GM18517 (cell line): ENCODE results near the gene DDIT4.
"Not testable (repeated sequence)": the region's sequence is repeated elsewhere in the genome, so short reads cannot be mapped to it uniquely, and the experiment has no call there.

ENCODE experiments used
- ATAC-seq: cut with Tn5 transposase; IDR thresholded peaks from one replicate; pipeline ENCODE4 v1.9.1; 2021; ENCODE audit warnings: mild to moderate bottlenecking, moderate library complexity; ENCODE audit not compliant: unreplicated experiment

The DDIT4 gene

GRCh38 chr10:72285972-72286521, 12.3 kb downstream of the DDIT4 start:
- ATAC-seq = no peak

GRCh38 chr10:72291019-72291532, 17.4 kb downstream of the DDIT4 start:
- ATAC-seq = no peak

GRCh38 chr10:72292223-72292691, 18.5 kb downstream of the DDIT4 start:
- no peak for ATAC-seq

GRCh38 chr10:72295330-72295910, 21.7 kb downstream of the DDIT4 start:
- ATAC-seq = no peak

GRCh38 chr10:72296829-72297280, 23.1 kb downstream of the DDIT4 start:
- ATAC-seq = not testable (repeated sequence)

GRCh38 chr10:72297281-72297804, 23.6 kb downstream of the DDIT4 start:
- peak; percentile 68 for ATAC-seq

GRCh38 chr10:72297805-72298591, 24.3 kb downstream of the DDIT4 start:
- peak; percentile 69 for ATAC-seq

- ATAC-seq = no peak
Measured at GRCh38 chr10:72298592-72299519, 25.1 kb downstream of the DDIT4 start.

- ATAC-seq = no peak
Measured at GRCh38 chr10:72303424-72304128, 29.9 kb downstream of the DDIT4 start.

- ATAC-seq = no peak
Measured at GRCh38 chr10:72306215-72306760, 32.6 kb downstream of the DDIT4 start.

- ATAC-seq = not testable (repeated sequence)
Measured at GRCh38 chr10:72307711-72308110, 34.0 kb downstream of the DDIT4 start.

- ATAC-seq = no peak
Measured at GRCh38 chr10:72308320-72308987, 34.7 kb downstream of the DDIT4 start.

- no peak for ATAC-seq
Measured at GRCh38 chr10:72309290-72310240, 35.8 kb downstream of the DDIT4 start.

GRCh38 chr10:72310241-72310633, 36.5 kb downstream of the DDIT4 start:
- ATAC-seq = no peak

GRCh38 chr10:72310636-72311035, 36.9 kb downstream of the DDIT4 start:
- ATAC-seq = no peak

- no peak for ATAC-seq
Measured at GRCh38 chr10:72311667-72312066, 37.9 kb downstream of the DDIT4 start.

GRCh38 chr10:72312865-72313391, 39.2 kb downstream of the DDIT4 start:
- no peak for ATAC-seq

- ATAC-seq = no peak
Measured at GRCh38 chr10:72314263-72314662, 40.5 kb downstream of the DDIT4 start.
